B cell (primary cell): ENCODE measurements around the gene PPP2R5B. TPM values are rescaled to one million over a fixed set of nuclear protein-coding genes. Genes with fewer than 3 reads are reported as not detected.

Experiments used
- ATAC-seq: fragments of 200-7000 bp; cut with Tn5 transposase; one replicate; pipeline ENCODE4 v1.10.0; 2021; ENCODE audit warnings: low read depth, mild to moderate bottlenecking, moderate number of reproducible peaks, moderate library complexity
- CTCF ChIA-PET: fragments of 350-600 bp; sonication (Branson Sonifier 250); formaldehyde crosslinking; loops from one replicate; lab custom pipeline; 2021; ENCODE audit warnings: antibody characterized with exemption, inconsistent platforms; lab: Charles Lee
- POLR2A ChIA-PET: fragments of 350-600 bp; sonication (Branson Sonifier 250); formaldehyde crosslinking; loops from one replicate; lab custom pipeline; 2021; ENCODE audit warnings: antibody characterized with exemption; lab: Charles Lee
- DNase-seq: peaks from one replicate; pipeline ENCODE4 v3.0.0; 2013
- H2AFZ ChIP-seq: 2 replicates; pipeline ENCODE4 v1.6.1; 2012; ENCODE audit warnings: mild to moderate bottlenecking, low read depth, low read length; ENCODE audit not compliant: insufficient read depth, poor library complexity, severe bottlenecking
- H3K27ac ChIP-seq, 2 donors: 1 replicate in 1 of 2; 2 replicates in 1 of 2; pipeline ENCODE4 v1.5.1; 2012 to 2013; ENCODE audit warnings: low read length in 2 of 2, mild to moderate bottlenecking in 2 of 2, moderate library complexity in 1 of 2
- H3K27me3 ChIP-seq, 4 experiments: fragments of 200-600 bp in 1 of 4; sonication (generic) in 1 of 4; replicated peaks in 1 of 4; 1 replicate in 2 of 4; 2 replicates in 2 of 4; pipeline versions ENCODE4 v1.6.1 to v1.7.0; 2013 to 2016; ENCODE audit warnings: low read length in 3 of 4, mild to moderate bottlenecking in 2 of 4, mixed read lengths in 1 of 4, moderate library complexity in 1 of 4; ENCODE audit not compliant: insufficient read depth in 4 of 4, control insufficient read depth in 3 of 4; ENCODE audit errors: control extremely low read depth in 1 of 4
- H3K36me3 ChIP-seq, 2 experiments: replicated peaks in 1 of 2; 1 replicate in 1 of 2; 2 replicates in 1 of 2; pipeline versions ENCODE4 v1.6.1 to v1.7.1; 2013; ENCODE audit warnings: low read length in 1 of 2; ENCODE audit not compliant: insufficient read depth in 2 of 2, control insufficient read depth in 1 of 2; ENCODE audit errors: control extremely low read depth in 1 of 2, extremely low read depth in 1 of 2
- H3K4me1 ChIP-seq, 2 donors: fragments of 200-600 bp in 1 of 2; sonication (generic) in 1 of 2; 1 replicate in 1 of 2; 2 replicates in 1 of 2; pipeline versions ENCODE4 v1.5.1 to v1.6.1; 2013 to 2017; ENCODE audit warnings: low read length in 2 of 2; ENCODE audit not compliant: control insufficient read depth in 2 of 2, insufficient read depth in 2 of 2
- H3K4me2 ChIP-seq: replicated peaks from 2 replicates; pipeline ENCODE3; 2012; ENCODE audit warnings: mild to moderate bottlenecking, low read depth, low read length; ENCODE audit not compliant: poor library complexity, severe bottlenecking
- H3K4me3 ChIP-seq, 5 experiments: fragments of 200-600 bp in 1 of 5; sonication (generic) in 1 of 5; 1 replicate in 3 of 5; 2 replicates in 2 of 5; pipeline versions ENCODE4 v1.5.1 to v1.7.0; 2011 to 2016; ENCODE audit warnings: low read length in 4 of 5, mild to moderate bottlenecking in 4 of 5, low read depth in 2 of 5, control low read depth in 1 of 5, moderate library complexity in 1 of 5; ENCODE audit not compliant: insufficient read depth in 1 of 5; ENCODE audit errors: control extremely low read depth in 1 of 5, extremely low read depth in 1 of 5
- H3K79me2 ChIP-seq: fragments of 200-600 bp; sonication (generic); one replicate; pipeline ENCODE4 v1.6.0; 2016; ENCODE audit warnings: low read length; ENCODE audit not compliant: control insufficient read depth, insufficient read depth
- H3K9ac ChIP-seq: fragments of 200-600 bp; sonication (generic); 2 replicates; pipeline ENCODE4 v1.6.1; 2017; ENCODE audit warnings: mild to moderate bottlenecking, low read length, moderate library complexity
- H3K9me3 ChIP-seq, 3 donors: one replicate each; pipeline versions ENCODE4 v1.6.1 to v1.7.1; 2013; ENCODE audit warnings: low read length in 2 of 3; ENCODE audit not compliant: control insufficient read depth in 2 of 3, insufficient read depth in 1 of 3; ENCODE audit errors: control extremely low read depth in 1 of 3
- H4K20me1 ChIP-seq: 2 replicates; pipeline ENCODE4 v1.6.0; 2012; ENCODE audit warnings: mild to moderate bottlenecking, low read length; ENCODE audit not compliant: insufficient read depth, control insufficient read depth, poor library complexity, severe bottlenecking
- H3K27ac Mint-ChIP-seq: one replicate; pipeline ENCODE4 v1.8.0; 2021; ENCODE audit warnings: mixed read lengths
- H3K27me3 Mint-ChIP-seq: one replicate; pipeline ENCODE4 v1.8.0; 2021; ENCODE audit warnings: mixed read lengths
- H3K4me1 Mint-ChIP-seq: one replicate; pipeline ENCODE4 v1.8.0; 2021; ENCODE audit warnings: mixed read lengths
- H3K4me3 Mint-ChIP-seq: one replicate; pipeline ENCODE4 v1.8.0; 2021; ENCODE audit warnings: mixed read lengths
- H3K9me3 Mint-ChIP-seq: one replicate; pipeline ENCODE4 v1.8.0; 2022; ENCODE audit warnings: mixed read lengths; ENCODE audit not compliant: insufficient read depth
- CTCF ChIP-seq: fragments of 200-600 bp; IDR thresholded peaks from one replicate; pipeline ENCODE4 v1.8.0; 2022; ENCODE audit warnings: antibody characterized with exemption, mild to moderate bottlenecking
- EZH2 ChIP-seq: IDR thresholded peaks from 2 replicates; pipeline ENCODE4 v1.6.1; 2012; ENCODE audit warnings: borderline replicate concordance, low read depth, mild to moderate bottlenecking, moderate library complexity, low read length; ENCODE audit not compliant: insufficient read depth, poor library complexity, severe bottlenecking
- WGBS: methylation state at CpG from one replicate; pipeline ENCODE4 v1.1.5; 2013; ENCODE audit warnings: missing lambda C conversion rate; ENCODE audit not compliant: insufficient coverage; 5-methylcytosine and 5-hydroxymethylcytosine counted together
- intact Hi-C: fragments of 100-400 bp; cut with micrococcal nuclease; formaldehyde crosslinking; loops from one replicate; pipeline ENCODE4 v1.10.0; 2022
- polyA plus RNA-seq: library from polyadenylated mRNA; depleted of rRNA; stranded (reverse); fragments of >200 nt; gene quantifications from 2 replicates; pipeline ENCODE4 v1.2.3, GENCODE V29; 2012
- total RNA-seq, 2 donors: library from RNA; stranded (reverse); fragments of 120-200 nt in 1 of 2; gene quantifications; 1 replicate in 1 of 2; 2 replicates in 1 of 2; pipeline versions ENCODE4 v1.2.3 to v1.2.4, GENCODE V29; 2013 to 2022

PPP2R5B gene
- total and polyA plus RNA-seq, 2 donors (not counting 1 experiment from before 2014, with no cell fraction given), result 22.6 to 30.5 TPM

- H3K9me3 Mint-ChIP-seq, result no peaks in the 10 kb centered on the region
- no peaks in the 10 kb centered on the region for H3K4me1 Mint-ChIP-seq
- no peak overlapping the region for H3K27ac Mint-ChIP-seq
- Histone ChIP-seq H3K4me1 (no peaks in the 10 kb centered on the region), H3K79me2 (no peaks in the 10 kb centered on the region), H3K27ac (no peak overlapping the region), H3K4me2 (no peak overlapping the region), H3K9ac (no peak overlapping the region), H3K27me3 (no peaks in the 10 kb centered on the region), H3K36me3 (peaks cover 0 to 32% of the 10 kb centered on the region in 2 experiments), H3K4me3 (no peak overlapping the region), H4K20me1 (no peaks in the 10 kb centered on the region), H3K9me3 (no peaks in the 10 kb centered on the region), H2AFZ (no peak overlapping the region)
- H3K4me3 Mint-ChIP-seq, result no peak overlapping the region
- ChIA-PET CTCF (interaction anchor here (0.6 to 0.7 kb wide), 3 partner anchors 35 to 760 kb away, joined by 3 read pairs; no protein-coding TSS in a partner anchor), POLR2A (interaction anchor here (0.6 kb wide), 1 partner anchor 61 kb away, joined by 6 read pairs; no protein-coding TSS in a partner anchor)
- DNase-seq (no peak), ATAC-seq (no peak)
- WGBS, result 93% methylated on average over 24 of the region's 27 CpGs
- TF ChIP-seq EZH2, result no peak
- TF ChIP-seq CTCF, result no peak
- intact Hi-C loops, result no loop called here
- no peaks in the 10 kb centered on the region for H3K27me3 Mint-ChIP-seq
These were observed 10.3 kb downstream of the PPP2R5B start for GRCh38 chr11:64934682-64935358.

- no peaks in the 10 kb centered on the region for H3K79me2 ChIP-seq
- no peak within 1 kb of the TSS for H3K9ac ChIP-seq
- ChIA-PET CTCF (no interaction called here), POLR2A (interaction anchor here (0.6 kb wide), 1 partner anchor 62 kb away, joined by 6 read pairs; no protein-coding TSS in a partner anchor)
- no peak within 1 kb of the TSS for H3K27ac ChIP-seq
- no peaks in the 10 kb centered on the region for H3K4me1 ChIP-seq
- H3K27me3 ChIP-seq, result no peaks in the 10 kb centered on the region
- H3K4me2 ChIP-seq, result no peak within 1 kb of the TSS
- Mint-ChIP-seq H3K27me3 (no peaks in the 10 kb centered on the region), H3K27ac (no peak within 1 kb of the TSS), H3K4me3 (no peak within 1 kb of the TSS), H3K9me3 (no peaks in the 10 kb centered on the region), H3K4me1 (no peaks in the 10 kb centered on the region)
- TF ChIP-seq CTCF (no peak), EZH2 (no peak)
- H3K9me3 ChIP-seq, result no peaks in the 10 kb centered on the region
- H2AFZ ChIP-seq, result no peak within 1 kb of the TSS
- intact Hi-C loops, result no loop called here
- no peak for DNase-seq
- WGBS, result 88% methylated on average over 13 of the region's 14 CpGs
- ATAC-seq, result no peak
- no peaks in the 10 kb centered on the region for H4K20me1 ChIP-seq
- no peak within 1 kb of the TSS for H3K4me3 ChIP-seq
- H3K36me3 ChIP-seq, result peaks cover 0 to 28% of the 10 kb centered on the region in 2 experiments
These were observed 11.0 kb downstream of the PPP2R5B start, which contains the start of gene GPHA2 for GRCh38 chr11:64935359-64936081. Gene GPHA2, minus strand, starts transcription at chr11:64935893. Its CDS starts 433 bp downstream, at chr11:64935460.
